RWPE2 (cell line): Measurements from ENCODE around the gene ANKRD60.

Source experiments
- ATAC-seq: fragments of 200-7000 bp; cut with Tn5 transposase; 3 replicates; pipeline ENCODE4 v1.9.1; 2021; ENCODE audit warnings: low read depth
- DNase-seq: peaks from one replicate; pipeline ENCODE4 v3.0.0-alpha.2; 2020; ENCODE audit warnings: low spot score
- H3K27ac ChIP-seq: fragments of 450-650 bp; 2 replicates; pipeline ENCODE4 v1.5.1; 2017; ENCODE audit warnings: mild to moderate bottlenecking; ENCODE audit not compliant: poor library complexity, severe bottlenecking
- H3K27me3 ChIP-seq: fragments of 250-450 bp; sonication (Bioruptor Pico); 2 replicates; pipeline ENCODE4 v1.5.1; 2021; ENCODE audit warnings: mild to moderate bottlenecking, moderate library complexity; ENCODE audit not compliant: insufficient read depth, poor library complexity, severe bottlenecking
- H3K36me3 ChIP-seq: fragments of 250-450 bp; sonication (Bioruptor Pico); 2 replicates; pipeline ENCODE4 v1.5.1; 2020; ENCODE audit warnings: low read depth, mild to moderate bottlenecking, moderate library complexity
- H3K4me1 ChIP-seq: fragments of 250-450 bp; sonication (Bioruptor Pico); 2 replicates; pipeline ENCODE4 v1.5.1; 2021; ENCODE audit warnings: mild to moderate bottlenecking, moderate library complexity; ENCODE audit not compliant: insufficient read depth, poor library complexity, severe bottlenecking
- H3K4me3 ChIP-seq: fragments of 250-450 bp; sonication (Bioruptor Pico); 2 replicates; pipeline ENCODE4 v1.5.1; 2021; ENCODE audit warnings: mild to moderate bottlenecking, moderate library complexity; ENCODE audit not compliant: severe bottlenecking
- H3K9me3 ChIP-seq: fragments of 250-450 bp; sonication (Bioruptor Pico); 2 replicates; pipeline ENCODE4 v1.5.1; 2021; ENCODE audit warnings: mild to moderate bottlenecking, moderate library complexity; ENCODE audit not compliant: severe bottlenecking
- CTCF ChIP-seq: fragments of 450-650 bp; IDR thresholded peaks from one replicate; pipeline ENCODE4 v1.5.1; 2017; ENCODE audit warnings: mild to moderate bottlenecking, moderate library complexity; ENCODE audit not compliant: poor library complexity, severe bottlenecking

The ANKRD60 gene

GRCh38 chr20:58174708-58175280 is 53.7 kb downstream of the ANKRD60 start:
- no peak for DNase-seq
- Histone ChIP-seq H3K27ac (no peak overlapping the region), H3K9me3 (no peaks in the 10 kb centered on the region), H3K27me3 (no peaks in the 10 kb centered on the region), H3K4me3 (no peak overlapping the region), H3K36me3 (no peaks in the 10 kb centered on the region), H3K4me1 (no peaks in the 10 kb centered on the region)
- TF ChIP-seq CTCF, result no peak
- no peak for ATAC-seq

GRCh38 chr20:58173930-58174707 is 54.3 kb downstream of the ANKRD60 start:
- DNase-seq (no peak), ATAC-seq (no peak)
- H3K9me3 ChIP-seq, result no peaks in the 10 kb centered on the region
- TF ChIP-seq CTCF, result no peak
- no peak overlapping the region for H3K4me3 ChIP-seq
- no peak overlapping the region for H3K27ac ChIP-seq
- no peaks in the 10 kb centered on the region for H3K36me3 ChIP-seq
- H3K27me3 ChIP-seq, result no peaks in the 10 kb centered on the region
- no peaks in the 10 kb centered on the region for H3K4me1 ChIP-seq

GRCh38 chr20:58173091-58173490 is 55.4 kb downstream of the ANKRD60 start:
- Histone ChIP-seq H3K4me1 (no peaks in the 10 kb centered on the region), H3K9me3 (no peaks in the 10 kb centered on the region), H3K36me3 (no peaks in the 10 kb centered on the region), H3K27me3 (no peaks in the 10 kb centered on the region), H3K4me3 (no peak overlapping the region), H3K27ac (no peak overlapping the region)
- no peak for DNase-seq
- ATAC-seq, result no peak
- no peak for TF ChIP-seq CTCF

- no peaks in the 10 kb centered on the region for H3K9me3 ChIP-seq
- H3K27ac ChIP-seq, result no peak overlapping the region
- H3K36me3 ChIP-seq, result no peaks in the 10 kb centered on the region
- no peaks in the 10 kb centered on the region for H3K27me3 ChIP-seq
- H3K4me1 ChIP-seq, result no peaks in the 10 kb centered on the region
- DNase-seq, result no peak
- H3K4me3 ChIP-seq, result no peak overlapping the region
- no peak for ATAC-seq
- no peak for TF ChIP-seq CTCF
Observed at GRCh38 chr20:58171796-58172425, 56.5 kb downstream of the ANKRD60 start.
